Stimulated activated CD8-positive, alpha-beta memory T cell treated with anti-CD3 and anti-CD28 coated beads, Interleukin-2, amount 100 ng/mL, for 48 hours (primary cell): ENCODE measurements around the gene UNC13D.
"Not testable (repeated sequence)": the region's sequence is repeated elsewhere in the genome, so short reads cannot be mapped to it uniquely, and the experiment has no call there.

Experiments used
- DNase-seq, 2 donors: peaks; one replicate each; pipeline ENCODE4 v3.0.0-alpha.2; 2020; ENCODE audit warnings: low read depth in 2 of 2

Gene UNC13D

DNA sequence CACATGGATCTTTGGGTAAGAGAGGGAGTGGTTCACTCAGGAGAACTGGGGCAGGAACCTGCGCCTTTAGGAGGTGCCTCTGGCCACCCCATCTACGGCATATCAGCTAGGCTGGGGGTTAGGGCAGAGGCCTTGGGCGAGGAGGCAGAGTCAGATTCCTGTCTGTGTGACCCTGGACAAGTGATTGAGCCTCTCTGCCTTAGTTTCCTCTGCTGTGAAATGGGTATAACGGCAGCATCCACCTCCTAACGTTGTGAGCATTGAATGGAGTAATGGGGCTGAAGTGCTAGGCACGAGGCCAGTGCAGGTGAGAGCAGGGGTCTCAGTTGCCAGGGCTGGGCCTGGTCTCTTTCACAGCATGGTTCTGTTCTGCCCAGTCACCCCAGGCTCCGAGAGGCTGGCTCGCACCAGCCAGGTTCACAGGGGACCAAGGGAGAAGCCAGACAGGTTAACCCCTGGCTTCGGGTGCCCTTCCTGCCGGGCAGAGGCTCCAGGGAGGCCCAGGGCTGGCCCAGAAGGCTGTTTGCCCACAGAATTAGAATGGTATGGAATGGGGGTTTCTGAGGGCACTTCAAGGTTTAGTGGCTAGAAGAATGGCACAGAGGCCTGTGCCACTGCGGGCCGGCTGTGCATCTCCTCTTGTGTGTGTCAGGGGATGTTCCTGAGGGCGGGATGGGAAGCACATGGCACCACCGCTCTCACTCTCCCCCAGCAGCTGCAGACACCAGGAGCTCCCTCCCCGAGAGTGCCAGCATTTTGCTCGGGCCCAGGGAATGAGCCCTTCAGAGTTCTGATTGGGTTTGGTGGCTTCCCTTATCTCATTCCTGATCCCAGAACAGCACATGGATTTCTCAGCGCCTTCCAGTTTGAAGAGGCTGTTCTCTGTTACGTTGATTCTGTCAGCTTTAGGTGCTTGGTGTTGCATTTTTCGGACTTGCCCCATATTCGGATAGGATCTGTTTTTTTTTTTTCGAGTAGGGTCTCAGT, 23.8 kb downstream of the UNC13D start:
- DNase-seq = no peak

DNA sequence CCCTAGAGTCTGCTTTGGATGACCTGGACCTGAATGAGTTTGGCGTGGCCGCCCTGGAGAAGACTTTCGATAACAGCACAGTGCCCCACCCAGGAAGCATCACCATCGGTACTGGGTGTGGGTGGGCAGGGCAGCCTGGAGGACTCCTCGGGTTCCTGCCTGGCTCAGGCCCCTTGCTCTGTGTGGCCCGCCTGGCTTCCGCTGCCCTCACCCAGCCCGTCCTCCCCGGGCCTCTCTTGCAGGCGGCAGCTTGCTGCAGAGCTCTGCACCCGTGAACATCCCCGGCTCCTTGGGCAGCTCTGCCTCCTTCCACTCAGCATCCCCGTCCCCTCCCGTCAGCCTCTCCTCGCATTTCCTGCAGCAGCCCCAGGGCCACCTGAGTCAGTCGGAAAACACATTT, 24.5 kb downstream of the UNC13D start:
- DNase-seq = no peak

DNA sequence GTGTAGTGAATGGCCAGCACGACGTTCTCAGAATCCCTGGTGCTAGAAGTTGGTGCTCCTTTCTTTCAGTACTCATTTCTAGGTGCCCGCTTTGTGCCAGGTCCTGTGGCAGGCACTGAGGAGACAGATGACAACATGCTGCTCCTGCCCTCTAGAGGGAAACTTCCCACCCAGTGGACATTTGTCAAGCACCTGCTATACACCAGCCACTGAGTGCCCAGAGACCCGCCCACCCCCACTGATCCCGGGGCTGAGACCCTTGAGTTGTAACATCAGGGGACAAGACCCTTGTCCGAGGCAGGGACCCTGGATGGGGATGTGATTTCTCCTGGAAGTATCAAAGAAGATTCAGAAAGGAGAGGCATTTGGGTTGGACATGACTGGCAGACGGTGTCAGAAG, 25.1 kb downstream of the UNC13D start:
- no peak for DNase-seq

DNA sequence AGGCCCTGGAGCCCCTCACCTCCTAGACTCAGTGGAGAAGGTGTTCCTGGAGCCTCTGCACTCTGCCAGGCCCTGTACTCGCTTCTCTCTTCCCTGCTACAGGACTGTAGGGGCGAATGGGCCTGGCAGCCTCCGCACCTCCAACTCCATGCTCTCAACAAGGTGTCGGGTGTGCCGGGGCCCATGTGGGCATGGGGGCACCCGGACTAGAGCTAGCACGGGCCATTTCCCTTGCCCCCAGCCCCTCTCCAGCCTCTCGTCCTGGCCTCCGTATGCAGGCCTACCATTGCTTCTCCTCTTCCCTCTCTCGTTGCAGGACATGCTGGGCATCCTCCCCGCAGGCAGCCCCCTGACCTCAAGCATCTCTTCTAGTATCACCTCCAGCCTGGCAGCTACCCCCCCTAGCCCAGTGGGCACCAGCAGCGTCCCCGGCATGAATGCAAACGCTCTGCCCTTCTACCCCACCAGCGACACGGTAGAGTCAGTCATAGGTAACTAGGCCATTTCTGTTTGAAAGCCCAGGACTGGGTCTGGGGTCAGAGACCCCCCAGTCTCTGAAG, 25.8 kb downstream of the UNC13D start:
- DNase-seq = no peak

DNA sequence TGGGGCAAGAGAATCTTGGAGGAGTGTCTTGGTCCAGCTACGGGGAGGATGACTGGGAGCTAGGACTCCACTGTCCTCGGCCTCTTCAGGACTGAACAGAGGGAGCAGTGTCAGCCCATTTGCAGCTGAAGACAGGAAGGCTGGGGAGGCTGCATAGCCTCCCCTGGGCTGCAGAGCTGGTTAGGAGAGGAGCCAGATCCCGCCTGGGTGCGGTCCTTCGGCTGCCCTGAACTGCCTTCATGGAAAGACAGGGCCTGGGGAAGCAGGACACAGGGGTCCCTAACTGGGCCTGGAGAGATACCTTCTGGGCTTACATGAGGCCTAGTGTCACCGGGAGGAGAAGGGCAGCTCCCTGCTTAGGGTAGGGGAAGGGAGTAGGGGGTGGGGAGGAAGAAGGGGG, 26.6 kb downstream of the UNC13D start:
- DNase-seq = no peak

DNA sequence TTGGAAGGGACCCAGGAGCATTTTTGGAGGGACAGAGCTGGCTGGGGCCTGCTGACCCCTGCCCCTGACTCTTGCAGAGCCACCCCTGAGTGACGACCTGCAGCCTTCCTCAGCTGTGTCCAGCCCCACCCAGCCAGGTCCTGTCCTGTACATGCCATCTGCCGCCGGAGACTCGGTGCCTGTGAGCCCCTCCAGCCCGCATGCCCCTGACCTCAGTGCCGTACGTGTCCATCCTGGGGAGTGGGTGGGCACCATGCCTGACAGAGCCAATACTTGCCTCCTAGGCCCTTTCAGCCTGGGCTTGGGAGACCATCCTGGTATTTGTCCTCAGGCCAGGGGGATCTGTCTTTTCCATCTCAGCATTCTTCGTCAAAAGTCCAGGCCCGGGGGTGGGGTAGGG, 27.5 kb downstream of the UNC13D start:
- no peak for DNase-seq

DNA sequence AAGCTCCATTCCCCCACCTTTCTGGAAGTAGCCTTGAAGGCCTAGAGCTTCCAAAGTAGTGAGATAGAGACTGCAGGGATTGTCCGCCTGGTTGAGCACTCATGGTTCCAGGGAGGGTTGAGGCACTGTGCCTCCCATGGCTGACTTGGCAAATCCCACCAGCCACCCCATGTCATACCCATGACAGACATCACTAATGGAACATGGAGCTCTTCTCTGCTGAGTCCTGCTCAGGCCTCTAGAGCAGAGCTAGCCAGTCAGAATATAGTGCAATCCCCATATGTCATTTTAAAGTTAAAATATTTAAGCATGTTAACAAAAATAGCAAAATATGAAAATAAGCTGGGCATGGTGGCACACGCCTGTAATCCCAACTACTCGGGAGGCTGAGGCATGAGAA, 28.8 kb downstream of the UNC13D start:
- DNase-seq = no peak

DNA sequence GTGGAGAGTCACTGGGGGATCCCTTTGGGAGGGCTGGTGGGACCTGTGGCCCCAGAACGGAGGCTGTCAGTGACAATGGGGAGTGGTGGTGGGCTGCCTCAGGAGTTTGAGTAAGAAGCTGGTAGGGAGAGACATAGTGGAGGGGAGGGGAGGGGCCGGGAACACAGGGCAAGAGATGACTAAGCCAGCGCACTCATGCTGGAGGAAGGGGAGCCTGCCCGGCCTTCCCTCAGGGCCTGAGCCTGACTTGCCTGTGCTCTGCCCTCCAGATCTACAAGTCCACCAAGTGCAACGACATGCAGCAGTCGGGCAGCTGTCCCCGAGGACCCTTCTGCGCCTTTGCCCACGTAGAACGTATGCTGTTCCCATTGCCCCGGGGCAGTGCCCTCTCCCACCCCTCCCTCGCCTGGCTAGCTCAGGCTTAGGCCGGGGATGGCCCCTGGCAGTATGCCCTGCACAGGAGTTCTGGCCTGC, 29.3 kb downstream of the UNC13D start:
- DNase-seq = no peak

DNA sequence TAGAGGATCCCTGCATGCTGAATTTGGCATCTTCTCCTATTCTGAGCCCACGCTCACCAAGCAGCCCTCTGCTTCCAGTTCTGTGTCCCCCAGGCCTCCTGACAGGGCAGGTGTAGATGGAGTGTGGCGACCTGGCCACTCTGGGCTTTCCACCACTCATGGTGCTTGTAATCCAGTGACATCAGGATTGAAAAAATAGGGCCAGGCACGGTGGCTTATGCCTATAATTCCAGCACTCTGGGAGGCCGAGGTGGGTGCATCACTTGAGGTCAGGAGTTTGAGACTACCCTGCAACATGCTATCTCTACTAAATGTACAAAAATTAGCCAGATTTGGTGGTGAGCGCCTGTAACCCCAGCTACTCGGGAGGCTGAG, 30.2 kb downstream of the UNC13D start:
- no peak for DNase-seq

DNA sequence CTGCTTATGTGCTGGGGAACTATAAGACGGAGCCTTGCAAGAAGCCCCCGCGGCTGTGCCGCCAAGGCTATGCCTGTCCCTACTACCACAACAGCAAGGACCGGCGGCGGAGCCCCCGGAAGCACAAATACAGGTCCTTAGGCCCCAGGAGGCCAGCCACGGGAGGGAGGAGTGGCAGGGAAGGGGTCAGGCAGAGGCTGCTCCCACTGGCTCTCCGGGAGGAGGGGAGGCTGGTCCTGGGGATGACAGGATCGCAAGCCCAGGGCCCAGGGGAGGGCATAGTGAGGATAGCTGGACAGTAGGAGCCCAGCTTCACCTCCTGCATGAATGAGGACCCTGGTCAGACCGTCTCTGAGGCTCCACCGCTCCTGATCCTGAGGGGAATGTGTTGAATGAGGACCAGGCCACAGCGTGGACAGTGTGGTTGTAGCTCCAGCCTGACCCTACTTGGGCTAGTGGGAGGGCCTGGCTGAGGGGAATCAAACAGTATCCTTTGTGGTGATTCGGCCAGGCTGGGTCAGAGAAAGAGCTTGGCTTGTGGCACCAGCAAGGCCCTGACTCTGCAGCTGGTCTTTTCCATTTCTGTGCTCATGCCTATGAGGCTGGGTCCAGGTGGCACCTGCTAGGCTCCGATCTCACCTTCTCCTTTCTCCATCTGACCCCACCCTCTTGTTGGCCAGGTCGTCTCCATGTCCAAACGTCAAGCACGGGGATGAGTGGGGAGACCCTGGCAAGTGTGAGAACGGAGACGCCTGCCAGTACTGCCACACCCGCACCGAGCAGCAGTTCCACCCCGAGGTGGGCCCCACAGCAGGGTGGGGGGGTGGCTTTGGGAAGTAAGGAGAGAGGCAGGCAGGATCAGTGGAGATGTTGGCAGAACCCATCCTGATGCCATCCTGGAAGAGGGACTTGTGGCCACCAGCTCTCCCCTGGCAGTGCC, 30.9 kb downstream of the UNC13D start:
- no peak for DNase-seq

DNA sequence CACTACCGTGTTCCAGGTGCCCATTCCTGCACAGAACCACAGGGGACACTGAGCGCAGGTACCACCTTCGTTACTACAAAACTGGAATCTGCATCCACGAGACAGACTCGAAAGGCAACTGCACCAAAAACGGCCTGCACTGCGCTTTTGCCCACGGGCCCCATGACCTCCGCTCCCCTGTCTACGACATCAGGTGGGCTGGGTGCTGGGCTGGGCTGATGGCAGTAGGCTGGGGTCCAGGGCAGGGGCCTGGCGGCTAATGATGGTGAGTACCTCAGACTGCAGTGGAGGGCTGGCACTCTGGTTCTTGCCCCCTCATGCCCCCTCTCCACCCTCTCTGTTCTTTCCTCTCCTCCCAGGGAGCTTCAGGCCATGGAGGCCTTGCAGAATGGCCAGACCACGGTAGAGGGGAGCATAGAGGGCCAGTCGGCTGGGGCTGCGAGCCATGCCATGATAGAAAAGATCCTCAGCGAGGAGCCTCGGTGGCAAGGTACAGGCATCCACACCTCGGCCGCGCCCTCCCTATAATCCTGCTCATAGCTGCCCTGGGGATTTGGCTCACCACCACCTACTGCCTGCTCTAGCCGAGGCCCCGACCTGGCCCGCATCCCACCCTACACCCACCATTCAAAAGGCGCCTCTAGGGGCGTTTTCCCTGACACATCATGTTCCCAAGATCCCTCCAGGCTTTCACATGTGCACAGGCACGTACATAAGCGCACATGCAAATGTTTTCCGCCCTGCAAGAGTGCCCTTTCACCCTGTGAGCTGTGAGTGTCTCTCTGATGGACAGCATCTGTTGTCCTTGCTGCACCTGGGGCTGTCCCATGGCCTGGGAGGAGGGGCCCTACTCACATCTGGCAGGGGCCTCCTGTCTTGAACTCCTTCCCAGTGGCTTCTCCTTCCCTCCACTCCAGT, 31.8 kb downstream of the UNC13D start:
- DNase-seq = no peak

DNA sequence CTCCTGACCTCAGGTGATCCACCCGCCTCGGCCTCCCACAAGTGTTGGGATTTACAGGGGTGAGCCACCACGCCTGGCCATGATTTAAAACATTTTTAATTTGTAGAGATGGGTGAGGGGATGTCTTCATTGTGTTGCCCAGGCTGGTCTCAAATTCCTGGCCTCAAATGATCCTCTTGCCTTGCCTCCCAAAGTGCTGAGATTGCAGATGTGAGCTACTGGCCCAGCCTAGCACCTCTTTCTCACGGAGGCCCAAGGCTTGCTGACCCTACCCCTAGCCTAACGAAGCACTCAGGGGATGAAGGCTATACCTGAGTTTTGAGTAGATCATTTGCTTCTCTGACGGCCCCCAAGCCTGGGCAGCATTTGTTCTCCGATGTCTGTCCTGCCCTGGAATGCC, 33.0 kb downstream of the UNC13D start:
- no peak for DNase-seq

DNA sequence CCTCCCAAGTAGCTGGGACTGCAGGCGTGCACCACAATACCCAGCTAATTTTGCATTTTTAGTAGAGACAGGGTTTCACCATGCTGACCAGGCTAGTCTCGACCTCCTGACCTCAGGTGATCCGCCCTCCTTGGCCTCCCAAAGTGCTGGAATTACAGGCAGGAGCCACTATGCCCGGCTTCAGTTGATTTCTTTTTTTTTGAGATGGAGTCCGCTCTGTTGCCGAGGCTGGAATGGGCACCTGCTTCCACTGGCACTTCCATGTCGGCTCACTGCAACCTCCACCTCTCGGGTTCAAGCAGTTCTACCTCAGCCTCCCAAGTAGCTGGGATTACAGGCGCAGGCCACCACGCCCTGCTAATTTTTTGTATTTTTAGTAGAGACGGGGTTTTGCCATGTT, 33.4 kb downstream of the UNC13D start:
- DNase-seq = not testable (repeated sequence)

DNA sequence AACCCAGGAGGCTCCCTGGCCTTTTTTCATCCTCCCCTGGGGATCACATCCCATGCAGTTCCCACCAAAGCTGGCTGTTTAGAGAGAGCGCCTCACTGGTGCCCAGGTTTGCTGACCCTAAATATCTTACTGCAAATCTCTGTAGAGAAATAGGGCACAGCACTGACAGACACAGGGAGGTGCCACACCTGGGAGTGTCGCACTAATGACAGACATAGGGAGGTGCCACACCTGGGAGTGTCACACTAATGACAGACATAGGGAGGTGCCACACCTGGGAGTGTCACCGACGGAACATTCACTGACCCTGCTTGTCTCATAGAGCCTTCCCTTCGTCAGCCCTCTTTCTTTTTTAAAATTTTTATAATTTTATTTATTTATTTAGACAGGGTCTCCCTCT, 34.0 kb downstream of the UNC13D start:
- no peak for DNase-seq

DNA sequence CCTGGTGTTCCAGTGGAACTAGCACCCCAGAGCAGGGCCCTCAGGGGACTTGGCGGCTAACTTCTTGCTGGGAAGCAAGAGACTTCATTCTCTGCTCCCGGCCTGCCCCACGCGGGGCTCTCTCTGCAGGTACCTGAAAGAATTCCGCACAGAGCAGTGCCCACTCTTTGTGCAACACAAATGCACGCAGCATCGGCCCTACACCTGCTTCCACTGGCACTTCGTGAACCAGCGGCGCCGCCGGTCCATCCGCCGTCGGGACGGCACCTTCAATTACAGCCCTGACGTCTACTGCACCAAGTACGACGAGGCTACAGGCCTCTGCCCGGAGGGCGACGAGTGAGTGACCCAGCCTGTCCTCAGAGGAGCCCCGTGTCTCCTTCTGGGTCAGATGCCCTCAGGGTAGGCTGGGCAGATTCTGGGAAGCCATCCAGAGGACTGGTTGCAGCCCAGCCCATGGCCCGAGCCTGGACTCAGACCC, 34.5 kb downstream of the UNC13D start:
- no peak for DNase-seq

DNA sequence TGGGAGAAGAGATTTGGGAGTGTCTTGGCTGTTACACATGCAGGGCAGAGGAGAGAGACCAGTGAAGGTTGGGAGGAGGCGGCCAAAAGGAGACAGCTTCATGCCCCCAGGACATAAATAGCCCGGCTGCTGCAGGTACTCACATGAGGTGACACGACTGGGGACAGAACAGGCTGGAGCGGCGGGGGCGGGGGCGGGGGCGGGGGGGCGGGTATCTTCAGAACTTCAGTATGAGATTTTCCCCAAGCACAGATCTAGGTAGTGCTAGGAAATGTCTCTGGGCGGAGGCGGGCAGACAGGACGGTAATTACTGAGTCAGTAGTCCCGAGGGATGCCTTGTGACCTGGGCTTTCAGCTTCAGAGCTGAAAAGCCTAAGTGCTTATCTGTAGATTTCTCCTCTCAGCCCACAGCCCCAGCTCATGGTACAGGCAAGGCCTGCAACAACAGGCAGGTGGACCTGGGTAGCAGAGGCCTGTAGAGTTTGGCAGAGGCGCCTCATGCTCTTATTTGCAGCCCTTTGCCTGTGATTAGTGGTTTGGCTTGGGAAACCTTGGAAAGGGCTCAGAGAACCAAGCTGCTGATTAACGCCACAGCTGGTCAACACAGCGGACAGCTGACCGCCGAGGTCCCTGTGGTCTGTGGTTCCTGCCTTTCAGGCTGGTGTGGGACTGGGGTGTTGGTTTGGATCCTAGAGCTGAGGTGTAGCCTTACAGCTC, 35.1 kb downstream of the UNC13D start:
- DNase-seq = no peak

DNA sequence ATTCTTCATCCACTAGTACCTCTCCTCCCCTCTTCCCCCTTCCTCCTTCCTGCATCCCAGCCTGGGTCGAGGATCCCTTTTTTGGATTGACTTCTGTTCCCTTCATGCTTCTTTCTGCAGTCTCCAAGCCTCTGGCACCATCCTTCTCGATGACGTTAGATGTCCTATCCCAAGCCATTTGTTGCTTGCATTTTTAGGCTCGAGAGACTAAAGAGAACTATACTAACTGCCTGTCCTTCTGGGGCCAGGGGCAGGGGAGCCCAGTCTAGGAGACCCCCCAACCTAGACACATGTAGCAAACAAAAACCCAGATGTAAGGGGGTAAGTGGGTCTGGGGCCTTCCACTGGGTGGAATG, 35.7 kb downstream of the UNC13D start:
- DNase-seq = no peak

DNA sequence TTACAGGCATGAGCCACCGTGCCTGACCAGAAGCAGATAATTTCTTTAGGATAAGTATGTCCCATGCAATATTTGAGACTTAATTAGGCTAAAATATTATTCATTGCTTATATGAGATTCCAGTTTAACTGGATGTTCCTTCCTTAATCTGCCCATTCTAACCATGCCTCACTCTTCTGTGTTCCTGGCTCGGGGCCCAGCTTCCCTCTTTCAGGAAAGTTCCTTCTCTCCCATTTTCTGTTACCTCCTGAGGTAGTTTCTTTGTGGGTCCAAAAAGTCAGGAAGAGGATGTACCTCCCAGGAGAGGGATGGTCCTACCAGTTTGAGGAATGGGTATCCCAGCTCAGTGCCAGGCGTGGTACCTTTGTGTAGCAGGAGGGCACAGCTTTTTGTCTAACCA, 36.3 kb downstream of the UNC13D start:
- no peak for DNase-seq

DNA sequence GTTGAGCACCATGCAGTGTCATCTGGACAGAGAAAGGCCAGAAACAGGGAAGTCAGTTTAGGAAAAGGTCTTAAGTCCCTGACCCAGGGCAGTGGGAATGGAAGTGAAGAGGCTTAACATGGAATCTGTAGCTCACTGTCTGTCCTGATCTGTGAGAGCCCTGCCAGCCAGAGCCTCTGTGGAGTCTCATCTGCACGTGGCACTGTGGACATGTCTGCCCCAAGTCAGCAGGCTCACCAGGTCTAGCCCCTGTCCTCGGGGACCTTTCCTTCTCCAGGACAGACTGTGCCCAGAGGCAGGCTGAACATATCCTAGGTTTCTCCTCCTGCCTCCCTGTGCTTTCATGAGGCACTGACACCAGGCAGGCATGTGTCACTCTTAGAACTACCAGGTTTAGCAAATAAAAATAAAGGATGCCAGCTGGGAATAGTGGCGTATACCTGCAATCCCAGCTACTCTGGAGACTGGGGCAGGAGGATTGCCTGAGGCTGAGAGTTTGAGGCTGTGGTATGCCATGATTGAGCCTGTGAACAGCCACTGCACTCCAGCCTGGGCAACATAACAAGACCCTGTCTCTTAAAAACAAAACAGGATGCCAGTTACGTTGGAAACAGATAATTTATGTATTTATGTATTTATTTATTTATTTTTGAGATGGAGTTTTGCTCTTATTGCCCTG, 37.2 kb downstream of the UNC13D start:
- no peak for DNase-seq

DNA sequence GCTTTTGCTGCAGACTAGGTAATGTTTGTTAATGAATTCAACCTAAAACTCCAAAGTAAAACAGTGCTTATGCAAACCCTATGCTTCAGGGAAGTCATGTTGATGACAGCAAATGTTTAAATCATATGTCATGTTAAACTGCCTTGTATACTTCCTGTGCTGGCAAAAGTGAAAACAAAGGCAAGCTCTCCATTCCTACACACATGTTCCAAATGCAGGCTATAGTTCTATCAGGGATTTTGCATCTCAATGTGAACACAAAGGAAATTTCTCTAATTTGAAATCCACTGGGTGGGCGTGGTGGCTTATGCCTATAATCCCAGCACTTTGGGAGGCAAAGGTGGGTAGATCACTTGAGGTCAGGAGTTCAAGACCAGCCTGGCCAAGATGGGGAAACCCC, 40.3 kb downstream of the UNC13D start:
- DNase-seq = no peak
